ENCODE measurements around the gene BCKDHB. TPM values are rescaled to one million over a fixed set of nuclear protein-coding genes. Genes with fewer than 3 reads are reported as not detected.

BCKDHB gene
- polyA plus RNA-seq, 1 donor (not counting 4 experiments of a cell fraction or from before 2014, with no cell fraction given), result 20.9 TPM

DNA sequence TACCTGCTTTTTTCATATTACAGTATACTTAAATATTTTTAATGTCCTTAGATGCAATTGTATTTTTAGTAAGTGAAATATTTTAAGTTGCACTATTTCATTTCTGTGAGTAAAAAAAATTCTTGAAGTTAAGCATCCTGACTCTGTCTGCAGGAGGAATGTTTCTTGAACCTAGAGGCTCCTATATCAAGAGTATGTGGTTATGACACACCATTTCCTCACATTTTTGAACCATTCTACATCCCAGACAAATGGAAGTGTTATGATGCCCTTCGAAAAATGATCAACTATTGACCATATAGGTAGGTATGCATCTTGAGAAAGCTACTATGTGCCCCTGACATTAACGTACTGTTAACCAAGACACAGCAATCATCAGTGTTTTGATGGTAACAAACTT lies 237.0 kb downstream of the BCKDHB start:
- TF ChIP-seq, protein P1, sequence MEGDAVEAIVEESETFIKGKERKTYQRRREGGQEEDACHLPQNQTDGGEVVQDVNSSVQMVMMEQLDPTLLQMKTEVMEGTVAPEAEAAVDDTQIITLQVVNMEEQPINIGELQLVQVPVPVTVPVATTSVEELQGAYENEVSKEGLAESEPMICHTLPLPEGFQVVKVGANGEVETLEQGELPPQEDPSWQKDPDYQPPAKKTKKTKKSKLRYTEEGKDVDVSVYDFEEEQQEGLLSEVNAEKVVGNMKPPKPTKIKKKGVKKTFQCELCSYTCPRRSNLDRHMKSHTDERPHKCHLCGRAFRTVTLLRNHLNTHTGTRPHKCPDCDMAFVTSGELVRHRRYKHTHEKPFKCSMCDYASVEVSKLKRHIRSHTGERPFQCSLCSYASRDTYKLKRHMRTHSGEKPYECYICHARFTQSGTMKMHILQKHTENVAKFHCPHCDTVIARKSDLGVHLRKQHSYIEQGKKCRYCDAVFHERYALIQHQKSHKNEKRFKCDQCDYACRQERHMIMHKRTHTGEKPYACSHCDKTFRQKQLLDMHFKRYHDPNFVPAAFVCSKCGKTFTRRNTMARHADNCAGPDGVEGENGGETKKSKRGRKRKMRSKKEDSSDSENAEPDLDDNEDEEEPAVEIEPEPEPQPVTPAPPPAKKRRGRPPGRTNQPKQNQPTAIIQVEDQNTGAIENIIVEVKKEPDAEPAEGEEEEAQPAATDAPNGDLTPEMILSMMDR (optimal IDR thresholded peaks at IDR 0.05 in 1 of 3, IDR thresholded peaks at IDR 0.05 in 1 of 3, conservative IDR thresholded peaks at IDR 0.05 in 1 of 3; ENCODE audit: extremely low read depth in 1 of 3, insufficient read depth in 2 of 3, low read length in 3 of 3), result no peak
- DNase-seq (ENCODE audit: low read depth, low spot score) (no peak), FAIRE-seq (no peak)
- Histone ChIP-seq H3K9ac (ENCODE audit: control insufficient read depth, extremely low read depth, insufficient read depth, low read length) (no peak overlapping the region), H3K4me2 (ENCODE audit: control insufficient read depth, extremely low read depth, insufficient read depth, low read depth, low read length) (no peak overlapping the region), H3K27ac (ENCODE audit: control insufficient read depth, insufficient read depth, low read length) (no peak overlapping the region), H3K9me3 (ENCODE audit: control insufficient read depth, low read depth, low read length) (no peaks in the 10 kb centered on the region), H3K4me3 (ENCODE audit: control insufficient read depth in 2 of 3, extremely low read depth in 1 of 3, insufficient read depth in 2 of 3, low read depth in 1 of 3, low read length in 3 of 3) (no peak overlapping the region), H4K20me1 (ENCODE audit: control insufficient read depth, extremely low read depth, insufficient read depth, low read length) (no peaks in the 10 kb centered on the region), H3K36me3 (ENCODE audit: control insufficient read depth in 2 of 2, extremely low read depth in 1 of 2, insufficient read depth in 2 of 2, low read length in 2 of 2) (no peaks in the 10 kb centered on the region), H3K9me1 (ENCODE audit: control insufficient read depth, extremely low read depth, insufficient read depth, low read length) (no peaks in the 10 kb centered on the region), H3K4me1 (ENCODE audit: control insufficient read depth, extremely low read depth, insufficient read depth, low read length) (no peaks in the 10 kb centered on the region), H2AFZ (ENCODE audit: control insufficient read depth, low read length) (no peak overlapping the region), H3K79me2 (ENCODE audit: control insufficient read depth, insufficient read depth, low read length) (no peaks in the 10 kb centered on the region), H3K27me3 (ENCODE audit: control insufficient read depth, extremely low read depth, insufficient read depth, low read length) (no peaks in the 10 kb centered on the region)
- dilution Hi-C loops (cut with MboI; ENCODE audit: extremely low pct_ligation_motif_present, low sequenced_read_pairs), result no loop called here

- DNase-seq (ENCODE audit: low read depth, low spot score) (no peak), FAIRE-seq (no peak)
- Histone ChIP-seq H3K9me1 (ENCODE audit: control insufficient read depth, extremely low read depth, insufficient read depth, low read length) (no peaks in the 10 kb centered on the region), H3K4me2 (ENCODE audit: control insufficient read depth, extremely low read depth, insufficient read depth, low read depth, low read length) (no peak overlapping the region), H4K20me1 (ENCODE audit: control insufficient read depth, extremely low read depth, insufficient read depth, low read length) (no peaks in the 10 kb centered on the region), H3K27ac (ENCODE audit: control insufficient read depth, insufficient read depth, low read length) (no peak overlapping the region), H3K4me1 (ENCODE audit: control insufficient read depth, extremely low read depth, insufficient read depth, low read length) (no peaks in the 10 kb centered on the region), H3K9ac (ENCODE audit: control insufficient read depth, extremely low read depth, insufficient read depth, low read length) (no peak overlapping the region), H3K9me3 (ENCODE audit: control insufficient read depth, low read depth, low read length) (no peaks in the 10 kb centered on the region), H3K79me2 (ENCODE audit: control insufficient read depth, insufficient read depth, low read length) (no peaks in the 10 kb centered on the region), H3K27me3 (ENCODE audit: control insufficient read depth, extremely low read depth, insufficient read depth, low read length) (no peaks in the 10 kb centered on the region), H3K4me3 (ENCODE audit: control insufficient read depth in 2 of 3, extremely low read depth in 1 of 3, insufficient read depth in 2 of 3, low read depth in 1 of 3, low read length in 3 of 3) (no peak overlapping the region), H3K36me3 (ENCODE audit: control insufficient read depth in 2 of 2, extremely low read depth in 1 of 2, insufficient read depth in 2 of 2, low read length in 2 of 2) (no peaks in the 10 kb centered on the region), H2AFZ (ENCODE audit: control insufficient read depth, low read length) (no peak overlapping the region)
- dilution Hi-C loops (cut with MboI; ENCODE audit: extremely low pct_ligation_motif_present, low sequenced_read_pairs), result no loop called here
- TF ChIP-seq EZH2 (IDR thresholded peaks at IDR 0.05; ENCODE audit: low read length), result no peak
- TF ChIP-seq, protein P1 (optimal IDR thresholded peaks at IDR 0.05 in 1 of 3, IDR thresholded peaks at IDR 0.05 in 1 of 3, conservative IDR thresholded peaks at IDR 0.05 in 1 of 3; ENCODE audit: extremely low read depth in 1 of 3, insufficient read depth in 2 of 3, low read length in 3 of 3), result no peak
Measured at GRCh38 chr6:80347101-80347500, 240.6 kb downstream of the BCKDHB start.
